Measurements from ENCODE around the gene HAUS6.

- TF ChIP-seq, protein P1, sequence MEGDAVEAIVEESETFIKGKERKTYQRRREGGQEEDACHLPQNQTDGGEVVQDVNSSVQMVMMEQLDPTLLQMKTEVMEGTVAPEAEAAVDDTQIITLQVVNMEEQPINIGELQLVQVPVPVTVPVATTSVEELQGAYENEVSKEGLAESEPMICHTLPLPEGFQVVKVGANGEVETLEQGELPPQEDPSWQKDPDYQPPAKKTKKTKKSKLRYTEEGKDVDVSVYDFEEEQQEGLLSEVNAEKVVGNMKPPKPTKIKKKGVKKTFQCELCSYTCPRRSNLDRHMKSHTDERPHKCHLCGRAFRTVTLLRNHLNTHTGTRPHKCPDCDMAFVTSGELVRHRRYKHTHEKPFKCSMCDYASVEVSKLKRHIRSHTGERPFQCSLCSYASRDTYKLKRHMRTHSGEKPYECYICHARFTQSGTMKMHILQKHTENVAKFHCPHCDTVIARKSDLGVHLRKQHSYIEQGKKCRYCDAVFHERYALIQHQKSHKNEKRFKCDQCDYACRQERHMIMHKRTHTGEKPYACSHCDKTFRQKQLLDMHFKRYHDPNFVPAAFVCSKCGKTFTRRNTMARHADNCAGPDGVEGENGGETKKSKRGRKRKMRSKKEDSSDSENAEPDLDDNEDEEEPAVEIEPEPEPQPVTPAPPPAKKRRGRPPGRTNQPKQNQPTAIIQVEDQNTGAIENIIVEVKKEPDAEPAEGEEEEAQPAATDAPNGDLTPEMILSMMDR (IDR thresholded peaks at IDR 0.05): no peak
- TF ChIP-seq POLR2A (IDR thresholded peaks at IDR 0.05): no peak
These were observed 19.9 kb upstream of the HAUS6 start for GRCh38 chr9:19122490-19123042.

All from testis (tissue), 2 donors.